HEK293T (cell line): Measurements from ENCODE around the gene PCBP4.

ENCODE experiments used
- ARNT ChIP-seq: fragments of 450-650 bp; IDR thresholded peaks from 2 replicates; pipeline ENCODE4 v1.6.1; 2017; ENCODE audit warnings: mild to moderate bottlenecking
- BHLHE40 ChIP-seq: fragments of 450-650 bp; IDR thresholded peaks from 2 replicates; pipeline ENCODE4 v1.6.1; 2016; ENCODE audit warnings: mild to moderate bottlenecking, moderate library complexity, borderline replicate concordance
- FOXK2 ChIP-seq: fragments of 450-650 bp; IDR thresholded peaks from 2 replicates; pipeline ENCODE4 v1.6.1; 2016; ENCODE audit warnings: mild to moderate bottlenecking
- FOXM1 ChIP-seq: fragments of 450-650 bp; IDR thresholded peaks from 2 replicates; pipeline ENCODE4 v1.6.1; 2017; ENCODE audit warnings: mild to moderate bottlenecking, borderline replicate concordance
- L3MBTL2 ChIP-seq: fragments of 450-650 bp; conservative IDR thresholded peaks from 2 replicates; pipeline ENCODE4 v1.6.1; 2016; ENCODE audit warnings: mild to moderate bottlenecking
- SP1 ChIP-seq: fragments of 450-650 bp; IDR thresholded peaks from 2 replicates; pipeline ENCODE4 v1.6.1; 2017
- SUZ12 ChIP-seq: fragments of 450-650 bp; IDR thresholded peaks from 2 replicates; pipeline ENCODE4 v1.6.1; 2016; ENCODE audit warnings: mild to moderate bottlenecking
- TF ChIP-seq, protein P1 (sequence below): fragments of 450-650 bp; IDR thresholded peaks from 2 replicates; pipeline ENCODE4 v1.6.1; 2016

DNA sequence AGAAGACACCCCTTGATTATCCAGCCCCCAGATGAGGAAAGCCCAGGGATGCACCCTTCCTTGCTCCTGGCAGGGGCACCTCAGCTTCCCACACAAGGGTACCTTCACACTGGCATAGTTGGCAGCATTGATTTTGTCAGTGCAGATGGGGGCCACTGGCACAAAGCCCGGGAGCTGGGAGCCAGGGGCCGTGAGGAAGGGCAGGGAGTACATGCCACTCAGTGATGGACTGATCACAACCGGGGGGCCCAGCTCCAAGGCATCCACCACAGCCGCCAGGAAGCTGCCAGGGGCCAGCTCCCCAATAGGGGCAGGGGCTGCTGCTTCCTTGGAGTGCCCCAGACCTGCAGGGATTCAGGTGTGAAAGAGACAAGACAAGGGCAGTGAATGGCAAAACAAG, 2.6 kb upstream of the PCBP4 start:
- no peak for TF ChIP-seq BHLHE40
- TF ChIP-seq, protein P1, sequence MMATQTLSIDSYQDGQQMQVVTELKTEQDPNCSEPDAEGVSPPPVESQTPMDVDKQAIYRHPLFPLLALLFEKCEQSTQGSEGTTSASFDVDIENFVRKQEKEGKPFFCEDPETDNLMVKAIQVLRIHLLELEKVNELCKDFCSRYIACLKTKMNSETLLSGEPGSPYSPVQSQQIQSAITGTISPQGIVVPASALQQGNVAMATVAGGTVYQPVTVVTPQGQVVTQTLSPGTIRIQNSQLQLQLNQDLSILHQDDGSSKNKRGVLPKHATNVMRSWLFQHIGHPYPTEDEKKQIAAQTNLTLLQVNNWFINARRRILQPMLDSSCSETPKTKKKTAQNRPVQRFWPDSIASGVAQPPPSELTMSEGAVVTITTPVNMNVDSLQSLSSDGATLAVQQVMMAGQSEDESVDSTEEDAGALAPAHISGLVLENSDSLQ: no peak
- TF ChIP-seq ARNT: no peak
- no peak for TF ChIP-seq SP1
- TF ChIP-seq FOXM1: no peak
- no peak for TF ChIP-seq SUZ12
- TF ChIP-seq L3MBTL2: no peak
- TF ChIP-seq FOXK2: no peak
